Measurements from ENCODE around the gene SEC14L1.

SEC14L1 gene

DNA sequence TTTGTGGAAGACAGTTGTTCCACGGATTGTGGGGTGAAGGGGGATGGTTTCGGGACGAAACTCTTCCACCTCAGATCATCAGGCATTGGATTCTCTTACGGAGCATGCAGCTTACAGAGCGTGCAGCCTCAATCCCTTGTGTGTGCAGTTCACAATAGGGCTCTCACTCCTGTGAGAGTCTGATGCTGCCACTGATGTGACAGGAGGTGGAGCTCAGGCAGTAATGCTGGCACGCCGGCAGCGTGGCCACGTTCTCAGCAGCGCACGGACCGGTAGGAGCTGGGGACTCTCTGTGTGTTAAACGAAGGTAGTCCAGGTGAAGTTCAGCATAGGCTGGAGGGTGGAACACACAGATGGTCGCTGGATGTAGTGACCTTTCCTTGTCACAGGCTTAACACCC lies 37.8 kb downstream of the SEC14L1 start:
- in situ Hi-C loops (cut with HindIII; ENCODE audit: low pct_ligation_motif_present, low pct_unique_long_range_greater_than_20kb, low sequenced_read_pairs) = no loop called here
- DNase-seq = no peak

DNA sequence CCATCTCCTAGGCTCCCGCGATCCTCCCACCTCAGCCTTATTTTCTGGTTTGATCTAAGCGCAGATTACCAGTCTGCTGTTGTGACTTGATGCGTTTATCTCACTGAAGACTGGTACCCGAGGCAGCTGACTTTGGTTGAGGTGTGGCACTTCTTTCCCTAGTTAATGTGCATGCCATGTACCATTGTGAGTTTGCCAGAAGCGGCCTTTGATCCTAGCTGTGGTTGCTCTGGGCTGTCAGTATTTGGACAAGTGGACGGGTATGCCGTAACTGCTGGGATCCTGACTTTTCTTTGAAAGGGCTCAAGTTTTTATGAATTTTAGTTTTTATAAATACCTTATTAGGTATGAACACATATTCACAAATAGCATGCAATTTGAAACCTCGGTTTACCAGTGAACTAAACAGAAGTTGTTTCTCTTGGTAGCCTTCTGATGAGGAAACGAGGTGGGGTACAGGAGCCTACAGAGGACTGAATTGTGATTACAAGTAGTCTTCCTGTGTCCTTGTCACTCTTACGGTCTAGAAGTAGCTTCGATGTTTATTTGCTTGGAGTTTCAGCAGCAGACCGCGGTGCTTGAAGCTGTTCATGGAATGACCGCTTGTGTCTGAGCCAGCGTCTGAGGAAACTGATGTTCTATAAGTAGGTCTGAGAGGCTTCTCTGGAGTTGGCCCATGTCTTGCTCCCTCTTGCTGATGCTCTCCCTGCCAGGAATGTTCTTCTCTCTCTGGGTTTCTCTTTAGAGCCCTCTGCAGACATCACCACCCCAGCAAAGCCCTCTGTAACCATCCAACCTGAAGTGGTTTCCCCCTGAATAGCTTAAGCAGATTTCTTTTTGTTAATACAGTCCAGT lies 40.0 kb downstream of the SEC14L1 start:
- in situ Hi-C loops (cut with HindIII; ENCODE audit: low pct_ligation_motif_present, low pct_unique_long_range_greater_than_20kb, low sequenced_read_pairs) = no loop called here
- DNase-seq = no peak

DNA sequence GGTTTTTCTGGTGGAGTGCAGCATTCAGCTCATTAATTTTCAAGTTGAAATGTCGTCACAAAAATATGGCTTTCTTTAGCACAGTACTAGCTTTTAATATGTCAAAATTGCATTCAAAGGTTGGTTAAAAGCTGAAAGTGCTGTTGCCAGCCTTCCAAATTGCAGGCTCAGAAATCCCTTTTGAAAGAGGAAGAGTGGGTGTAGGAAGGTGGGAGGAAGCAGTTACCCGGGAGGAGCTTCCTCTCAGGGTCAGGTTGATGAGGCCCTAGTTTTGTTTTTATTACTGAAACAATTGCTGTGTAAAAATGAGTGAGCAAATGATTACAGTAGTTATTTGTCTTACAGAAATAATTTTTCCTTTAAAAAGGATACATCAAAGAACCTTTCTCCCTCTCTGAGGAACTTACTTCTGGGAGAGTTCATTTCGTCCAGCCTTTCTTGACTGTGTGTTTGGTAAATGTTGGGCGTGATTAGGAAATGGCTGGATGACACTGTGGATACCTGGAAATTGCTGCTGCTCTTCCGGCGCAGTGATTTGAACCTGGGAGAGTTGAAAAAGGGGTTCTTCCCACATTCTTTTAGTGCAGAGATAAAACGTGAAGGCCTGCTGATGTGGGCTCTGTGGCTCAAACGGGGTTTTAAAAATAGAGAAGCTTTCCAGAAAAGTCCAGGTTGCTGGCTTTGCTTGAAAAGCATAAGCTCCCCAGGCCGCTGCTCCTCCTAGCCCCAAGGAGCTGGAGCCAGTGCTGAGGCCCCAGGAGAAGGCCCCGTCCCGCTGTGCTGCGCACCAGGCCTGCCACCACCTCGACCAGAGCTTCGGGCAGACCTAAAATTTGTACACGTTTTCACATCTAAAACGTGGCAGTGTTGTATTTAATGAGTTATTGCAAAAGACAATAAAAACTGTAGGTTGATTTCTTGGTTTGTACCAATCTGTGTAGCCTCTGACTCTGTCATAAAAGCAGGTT lies 41.7 kb downstream of the SEC14L1 start:
- in situ Hi-C loops (cut with HindIII; ENCODE audit: low pct_ligation_motif_present, low pct_unique_long_range_greater_than_20kb, low sequenced_read_pairs) = no loop called here
- DNase-seq = no peak

DNA sequence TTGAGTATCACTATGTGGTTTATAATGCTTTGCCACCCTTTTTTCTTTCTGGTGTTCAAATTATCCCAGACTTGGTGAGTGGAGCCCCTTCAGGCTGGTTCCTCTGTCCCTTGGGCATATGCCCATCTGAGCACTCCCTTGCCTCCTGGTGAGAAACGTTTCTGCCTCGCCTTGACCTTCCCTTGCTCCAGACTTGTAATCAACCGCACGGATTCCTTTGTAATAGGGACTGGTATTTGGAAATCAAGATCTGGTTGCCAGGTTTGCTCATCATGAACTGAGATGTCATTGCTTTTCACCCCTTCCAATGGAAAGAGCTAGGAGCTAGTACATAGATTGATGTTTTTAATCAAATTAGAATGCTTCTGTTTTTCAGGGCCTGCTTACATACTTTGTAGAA lies 43.7 kb downstream of the SEC14L1 start:
- in situ Hi-C loops (cut with HindIII; ENCODE audit: low pct_ligation_motif_present, low pct_unique_long_range_greater_than_20kb, low sequenced_read_pairs) = no loop called here
- no peak for DNase-seq

DNA sequence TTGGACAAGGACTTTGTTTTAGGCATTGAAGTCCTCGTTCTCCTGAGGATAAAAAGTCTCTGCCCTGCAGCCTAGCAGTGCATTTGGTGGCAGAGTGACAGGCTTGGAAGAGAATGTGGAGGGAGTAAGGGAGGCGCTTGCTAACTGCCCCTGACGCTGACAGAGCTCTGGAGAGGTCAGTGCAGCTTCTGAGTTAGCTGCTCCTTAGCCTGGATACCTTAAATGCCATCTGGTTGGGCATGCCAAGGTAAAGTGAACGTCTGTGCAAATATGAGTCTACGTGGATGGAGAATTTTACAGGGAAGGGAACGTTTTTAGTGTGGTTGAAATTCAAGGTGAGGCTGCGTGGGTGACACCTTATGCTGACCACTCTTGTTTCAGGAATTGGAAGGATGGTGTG lies 44.4 kb downstream of the SEC14L1 start:
- in situ Hi-C loops (cut with HindIII; ENCODE audit: low pct_ligation_motif_present, low pct_unique_long_range_greater_than_20kb, low sequenced_read_pairs) = no loop called here
- DNase-seq = no peak

DNA sequence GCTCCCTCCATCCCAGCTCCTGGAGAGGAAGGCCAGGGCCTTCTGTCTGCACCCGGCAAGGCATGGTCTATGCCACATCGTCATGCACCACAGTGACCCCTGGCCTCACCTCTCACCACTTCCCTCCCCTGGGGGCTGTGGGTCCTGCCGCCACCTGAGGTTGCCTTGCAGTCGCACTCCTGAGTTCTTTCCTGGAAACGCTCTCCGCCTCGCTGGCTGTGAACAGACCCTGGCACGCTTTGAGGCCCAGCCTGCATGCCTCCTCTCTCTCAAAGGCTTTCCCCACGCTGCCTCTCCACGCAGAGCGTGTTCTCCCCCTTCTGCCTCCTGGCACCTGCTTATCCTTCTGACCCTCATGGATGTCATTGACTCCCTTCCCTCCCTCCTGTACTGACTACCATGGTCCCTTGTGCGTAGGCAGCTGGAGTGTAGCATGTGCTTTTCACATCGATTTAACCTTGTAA lies 45.4 kb downstream of the SEC14L1 start:
- in situ Hi-C loops (cut with HindIII; ENCODE audit: low pct_ligation_motif_present, low pct_unique_long_range_greater_than_20kb, low sequenced_read_pairs) = no loop called here
- DNase-seq = no peak

DNA sequence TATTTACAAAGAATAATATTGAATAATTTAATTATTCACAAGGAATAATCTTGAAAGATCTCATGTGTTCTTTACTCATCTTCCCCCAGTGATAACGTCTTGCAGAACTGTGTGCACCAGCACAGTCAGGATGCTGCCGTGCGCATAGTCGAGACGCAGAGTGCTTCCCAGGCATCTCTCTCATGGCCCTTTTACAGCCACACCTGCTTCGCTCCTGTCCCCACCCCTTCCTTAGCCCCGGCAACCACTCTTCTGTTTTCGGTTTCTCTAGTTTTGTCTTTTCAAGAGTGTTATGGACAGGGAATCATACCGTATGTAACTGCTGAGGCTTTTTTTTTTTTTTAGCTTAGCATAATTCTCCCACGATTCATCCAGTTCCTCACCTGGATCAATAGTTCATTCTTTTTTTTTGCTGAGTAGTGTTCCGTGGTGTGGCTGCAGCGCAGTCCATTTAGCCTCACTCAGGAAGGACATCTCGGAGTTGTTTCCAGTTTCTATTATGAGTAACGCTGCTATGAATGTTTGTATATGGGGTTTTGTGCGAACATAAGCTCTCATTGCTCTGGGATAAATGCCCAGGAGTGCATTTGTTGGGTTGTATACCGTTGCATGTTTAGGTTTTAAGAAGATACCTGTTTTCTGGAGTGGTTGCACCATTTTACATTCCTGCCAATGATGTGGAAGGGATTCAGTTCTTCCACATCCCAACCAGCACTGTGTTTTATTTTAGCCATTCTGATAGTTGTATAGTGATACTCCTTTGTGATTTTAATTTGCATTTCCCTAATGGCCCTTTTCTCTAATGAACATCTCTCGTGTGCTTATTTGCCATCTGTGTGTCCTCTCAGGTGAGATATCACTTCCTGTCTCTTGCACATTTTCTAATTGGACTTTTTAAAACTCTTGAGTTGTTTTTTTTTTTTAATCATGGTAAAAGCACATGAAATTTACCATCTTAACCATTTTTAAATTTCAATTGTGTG lies 47.6 kb downstream of the SEC14L1 start:
- in situ Hi-C loops (cut with HindIII; ENCODE audit: low pct_ligation_motif_present, low pct_unique_long_range_greater_than_20kb, low sequenced_read_pairs) = no loop called here
- DNase-seq = no peak

DNA sequence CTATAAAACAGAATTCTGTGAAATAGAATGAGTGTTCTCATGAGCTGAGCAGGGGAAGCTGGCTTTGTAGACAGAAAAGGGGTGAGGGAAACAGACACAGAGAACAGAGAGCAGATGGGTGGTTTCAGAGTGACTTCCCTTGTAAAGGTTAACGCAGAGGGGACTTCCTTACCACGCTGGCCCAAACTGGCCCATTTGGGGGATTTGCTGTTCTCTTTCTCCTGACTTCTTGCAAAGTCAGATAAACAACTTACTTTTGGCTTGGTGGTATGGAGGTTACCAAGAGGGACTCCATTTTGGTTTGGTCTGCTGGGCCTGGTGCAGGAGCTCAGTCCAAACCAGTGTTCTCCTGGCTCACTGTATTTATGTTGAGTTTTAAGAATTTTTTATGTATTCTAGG lies 48.4 kb downstream of the SEC14L1 start:
- in situ Hi-C loops (cut with HindIII; ENCODE audit: low pct_ligation_motif_present, low pct_unique_long_range_greater_than_20kb, low sequenced_read_pairs) = no loop called here
- DNase-seq = no peak

DNA sequence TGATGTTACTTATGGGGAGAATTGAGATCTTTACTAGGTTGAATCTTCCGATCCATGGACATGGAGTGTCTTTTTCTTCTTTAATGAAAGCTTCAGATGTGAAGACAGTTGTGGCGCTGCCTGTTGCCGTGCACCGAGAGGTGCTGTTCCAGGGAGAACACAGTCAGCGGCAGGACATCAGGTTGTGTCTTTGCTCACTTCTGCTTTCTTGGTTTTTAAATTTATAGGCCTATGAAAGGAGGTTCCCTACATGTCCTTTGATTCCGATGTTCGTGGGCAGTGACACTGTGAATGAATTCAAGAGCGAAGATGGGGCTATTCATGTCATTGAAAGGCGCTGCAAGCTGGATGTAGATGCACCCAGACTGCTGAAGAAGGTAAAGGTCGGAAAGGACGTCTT lies 49.8 kb downstream of the SEC14L1 start:
- no peak for DNase-seq
- in situ Hi-C loops (cut with HindIII; ENCODE audit: low pct_ligation_motif_present, low pct_unique_long_range_greater_than_20kb, low sequenced_read_pairs) = no loop called here

DNA sequence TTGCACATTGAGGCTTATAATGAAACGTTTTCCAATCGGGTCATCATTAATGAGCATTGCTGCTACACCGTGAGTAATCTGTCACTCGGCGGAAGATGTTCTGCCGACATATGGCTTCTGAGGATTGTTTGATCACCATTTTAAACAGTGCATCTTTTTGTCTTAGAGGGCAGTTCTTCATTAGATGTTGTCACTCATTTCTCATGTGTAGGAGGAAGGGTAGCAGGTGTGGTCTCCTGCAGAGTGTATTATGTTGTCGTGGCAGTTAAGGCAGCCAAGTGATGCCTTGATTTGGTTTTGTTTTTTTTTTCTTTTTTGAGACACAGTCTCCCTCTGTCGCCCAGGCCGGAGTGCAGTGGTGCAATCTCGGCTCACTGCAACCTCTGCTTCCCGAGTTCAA lies 50.5 kb downstream of the SEC14L1 start:
- DNase-seq = no peak
- in situ Hi-C loops (cut with HindIII; ENCODE audit: low pct_ligation_motif_present, low pct_unique_long_range_greater_than_20kb, low sequenced_read_pairs) = no loop called here

DNA sequence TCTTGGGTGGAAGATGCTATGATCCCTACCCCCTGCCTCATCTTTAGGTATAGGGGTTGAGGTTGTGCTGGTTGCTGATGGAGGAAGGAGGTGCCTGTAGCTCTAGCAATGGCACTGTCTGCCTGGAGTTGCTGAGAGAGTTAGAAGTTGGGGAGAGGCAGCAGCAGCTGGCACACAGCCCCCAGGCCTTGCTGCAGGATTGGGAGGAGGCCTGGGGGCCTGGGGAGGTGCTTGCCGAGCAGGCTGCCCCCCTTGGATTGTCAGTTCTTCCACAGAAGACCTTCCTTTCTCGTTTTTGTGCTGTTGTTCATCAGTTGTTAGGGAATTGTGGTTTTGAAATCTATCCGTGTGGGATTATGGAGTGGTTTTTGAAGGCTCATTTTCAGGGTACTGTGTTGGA lies 52.9 kb downstream of the SEC14L1 start:
- no peak for DNase-seq
- in situ Hi-C loops (cut with HindIII; ENCODE audit: low pct_ligation_motif_present, low pct_unique_long_range_greater_than_20kb, low sequenced_read_pairs) = no loop called here

DNA sequence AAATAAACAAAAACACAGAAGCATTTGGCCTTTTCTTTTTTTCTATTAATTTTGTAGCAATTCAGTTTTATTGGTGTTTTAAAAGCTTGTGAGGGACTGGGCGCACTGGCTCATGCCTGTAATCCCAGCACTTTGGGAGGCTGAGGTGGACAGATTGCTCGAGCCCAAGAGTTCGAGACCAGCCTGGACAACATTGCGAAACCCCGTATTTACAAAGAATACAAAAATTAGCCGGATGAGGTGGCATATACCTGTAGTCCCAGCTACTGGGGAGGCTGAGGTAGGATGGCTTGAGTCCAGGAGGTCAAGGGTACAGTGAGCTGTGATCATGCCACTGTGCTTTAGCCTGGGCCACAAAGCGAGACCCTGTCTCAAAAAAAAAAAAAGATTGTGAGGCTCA lies 53.4 kb downstream of the SEC14L1 start:
- in situ Hi-C loops (cut with HindIII; ENCODE audit: low pct_ligation_motif_present, low pct_unique_long_range_greater_than_20kb, low sequenced_read_pairs) = no loop called here
- no peak for DNase-seq

DNA sequence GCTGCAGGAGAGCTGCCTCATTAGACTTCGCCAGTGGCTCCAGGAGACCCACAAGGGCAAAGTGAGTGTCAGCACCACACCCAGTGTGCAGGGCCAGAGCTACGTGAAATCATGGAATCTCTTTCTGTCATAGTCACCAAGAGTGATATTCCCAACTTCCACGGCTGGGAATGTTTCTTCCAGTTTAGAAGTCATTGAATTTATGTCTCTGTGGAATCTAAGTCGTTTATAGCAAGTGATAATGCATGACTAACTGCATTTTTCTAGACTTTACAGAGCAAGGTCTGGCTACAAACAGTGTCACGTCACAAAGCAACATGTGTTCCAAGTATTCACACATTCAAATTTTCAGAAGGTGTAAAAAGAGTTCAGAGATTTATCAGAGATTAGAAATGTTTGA lies 55.5 kb downstream of the SEC14L1 start:
- in situ Hi-C loops (cut with HindIII; ENCODE audit: low pct_ligation_motif_present, low pct_unique_long_range_greater_than_20kb, low sequenced_read_pairs) = no loop called here
- DNase-seq = no peak

DNA sequence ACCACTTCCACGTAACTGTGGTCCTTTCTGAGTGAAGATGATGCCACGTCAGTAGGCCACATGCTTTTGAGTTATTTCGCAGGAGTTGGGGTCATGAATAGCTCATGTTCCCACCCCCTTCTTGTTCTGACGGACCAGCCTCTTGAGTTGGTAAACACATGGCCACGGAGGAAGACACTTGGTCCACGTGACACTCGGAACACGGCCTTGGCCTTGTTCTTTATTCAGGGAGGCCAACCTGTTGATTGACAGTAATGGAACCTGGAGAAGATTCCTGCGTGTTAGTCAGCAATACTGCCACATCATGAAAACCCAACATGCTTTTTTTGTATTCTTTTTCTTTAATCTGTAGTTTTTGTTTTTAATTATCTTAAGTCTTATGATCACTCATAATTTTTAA lies 56.3 kb downstream of the SEC14L1 start:
- no peak for DNase-seq
- in situ Hi-C loops (cut with HindIII; ENCODE audit: low pct_ligation_motif_present, low pct_unique_long_range_greater_than_20kb, low sequenced_read_pairs) = no loop called here

DNA sequence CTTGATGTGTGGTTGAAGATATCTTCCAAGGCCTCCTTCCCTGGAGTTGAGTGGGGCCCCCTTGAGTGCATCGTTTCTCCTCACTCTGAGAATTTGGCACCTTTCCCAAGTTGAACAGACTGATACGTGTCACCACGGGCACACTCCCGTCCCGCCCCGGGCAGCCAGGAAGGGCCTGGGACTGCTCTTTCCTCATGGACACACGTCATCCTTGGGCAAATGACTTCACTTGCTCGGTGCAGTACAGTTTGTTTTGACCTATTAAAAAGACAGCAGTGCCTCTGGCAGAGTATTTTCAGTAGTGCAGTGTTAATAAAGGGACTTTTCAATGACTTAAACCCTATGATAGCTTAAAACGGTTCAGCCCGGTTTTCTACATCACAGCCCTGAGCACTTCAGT lies 59.9 kb downstream of the SEC14L1 start:
- in situ Hi-C loops (cut with HindIII; ENCODE audit: low pct_ligation_motif_present, low pct_unique_long_range_greater_than_20kb, low sequenced_read_pairs) = no loop called here
- DNase-seq = no peak

DNA sequence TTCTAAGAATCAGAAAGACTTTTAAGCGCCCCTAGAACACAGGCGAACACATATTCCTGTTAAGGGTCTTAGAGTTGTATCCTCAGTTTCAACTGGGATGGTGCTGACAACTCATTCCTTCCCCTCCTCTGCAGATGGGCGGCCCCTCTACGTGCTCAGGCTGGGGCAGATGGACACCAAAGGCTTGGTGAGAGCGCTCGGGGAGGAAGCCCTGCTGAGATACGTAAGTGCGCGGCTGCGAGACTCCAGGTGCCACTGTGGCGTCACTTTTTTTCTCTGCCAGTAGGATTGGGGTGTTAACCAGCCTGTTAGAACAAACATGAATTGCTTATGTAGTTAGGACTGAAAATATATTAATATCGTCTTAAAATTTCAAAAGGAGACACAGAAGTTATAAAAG lies 62.7 kb downstream of the SEC14L1 start:
- in situ Hi-C loops (cut with HindIII; ENCODE audit: low pct_ligation_motif_present, low pct_unique_long_range_greater_than_20kb, low sequenced_read_pairs) = no loop called here

DNA sequence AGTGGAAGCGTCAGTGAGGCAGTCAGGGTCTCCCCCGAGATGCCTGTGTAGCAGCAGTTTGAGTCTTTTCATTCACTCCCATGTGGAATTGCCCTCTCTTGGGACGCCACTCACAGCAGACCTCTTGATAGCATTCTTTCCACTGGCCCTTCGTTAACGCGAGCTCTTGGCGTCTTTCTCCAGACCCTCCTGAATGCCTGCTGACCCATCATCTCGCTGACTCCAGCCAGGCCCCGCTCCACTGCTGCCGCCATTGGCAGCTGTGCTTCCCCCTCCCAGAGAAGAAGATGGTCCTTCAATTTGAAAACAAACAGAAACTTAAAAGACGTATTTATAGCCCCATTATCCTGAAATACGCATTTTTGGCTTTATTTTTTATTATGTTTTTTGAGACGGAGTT lies 63.1 kb downstream of the SEC14L1 start:
- DNase-seq = no peak
- in situ Hi-C loops (cut with HindIII; ENCODE audit: low pct_ligation_motif_present, low pct_unique_long_range_greater_than_20kb, low sequenced_read_pairs) = no loop called here

More for the DNA sequence above, 62.7 kb downstream of the SEC14L1 start:
- DNase-seq = no peak

DNA sequence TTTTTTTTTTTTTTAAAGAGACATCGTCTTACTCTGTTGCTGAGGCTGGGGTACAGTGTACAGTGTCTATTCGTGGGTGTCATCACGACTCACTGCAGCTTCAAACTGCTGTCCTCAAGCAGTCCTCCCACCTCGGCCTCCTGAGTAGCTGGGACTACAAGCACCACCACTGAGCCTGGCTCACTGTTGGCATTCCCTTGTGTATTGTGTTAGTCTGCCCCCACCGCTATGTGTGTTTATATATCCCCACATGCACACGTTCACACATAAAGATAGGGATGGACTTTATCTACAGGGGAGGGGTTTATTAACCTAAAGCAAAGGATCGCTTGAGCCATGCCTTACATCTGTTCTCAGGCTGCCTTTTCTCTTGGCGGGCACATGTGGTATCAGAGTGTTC lies 63.8 kb downstream of the SEC14L1 start:
- no peak for DNase-seq
- in situ Hi-C loops (cut with HindIII; ENCODE audit: low pct_ligation_motif_present, low pct_unique_long_range_greater_than_20kb, low sequenced_read_pairs) = no loop called here

Data from ACHN (cell line).